ENCODE results near the gene FAM241A.
"Not testable (repeated sequence)": the region's sequence is repeated elsewhere in the genome, so short reads cannot be mapped to it uniquely, and the experiment has no call there.

The FAM241A gene

DNA sequence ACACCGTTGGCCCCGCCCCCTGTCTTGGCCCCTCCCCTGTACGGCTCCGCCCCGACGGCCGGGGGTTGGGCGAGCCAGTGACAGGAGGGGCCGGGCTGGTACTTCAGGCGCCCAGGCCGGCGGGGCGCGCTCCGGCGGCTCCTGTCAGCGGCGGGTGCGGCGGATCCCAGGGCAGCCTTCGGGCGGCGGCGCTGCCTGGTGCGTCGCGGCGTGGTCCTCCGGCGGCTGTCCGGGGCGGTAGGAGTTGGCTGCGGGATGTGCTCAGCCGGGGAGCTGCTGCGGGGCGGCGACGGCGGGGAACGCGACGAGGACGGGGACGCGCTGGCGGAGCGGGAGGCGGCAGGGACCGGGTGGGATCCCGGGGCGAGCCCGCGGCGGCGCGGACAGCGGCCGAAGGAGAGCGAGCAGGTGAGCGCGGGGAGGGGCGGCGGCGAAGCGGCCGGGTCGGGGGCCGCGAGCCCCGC lies at the start of gene FAM241A:
FAM241A (plus strand) TSS at position 129 of the 464 bp plus-strand sequence; CDS start at position 256, 127 bp downstream.
- no peak for FAIRE-seq

DNA sequence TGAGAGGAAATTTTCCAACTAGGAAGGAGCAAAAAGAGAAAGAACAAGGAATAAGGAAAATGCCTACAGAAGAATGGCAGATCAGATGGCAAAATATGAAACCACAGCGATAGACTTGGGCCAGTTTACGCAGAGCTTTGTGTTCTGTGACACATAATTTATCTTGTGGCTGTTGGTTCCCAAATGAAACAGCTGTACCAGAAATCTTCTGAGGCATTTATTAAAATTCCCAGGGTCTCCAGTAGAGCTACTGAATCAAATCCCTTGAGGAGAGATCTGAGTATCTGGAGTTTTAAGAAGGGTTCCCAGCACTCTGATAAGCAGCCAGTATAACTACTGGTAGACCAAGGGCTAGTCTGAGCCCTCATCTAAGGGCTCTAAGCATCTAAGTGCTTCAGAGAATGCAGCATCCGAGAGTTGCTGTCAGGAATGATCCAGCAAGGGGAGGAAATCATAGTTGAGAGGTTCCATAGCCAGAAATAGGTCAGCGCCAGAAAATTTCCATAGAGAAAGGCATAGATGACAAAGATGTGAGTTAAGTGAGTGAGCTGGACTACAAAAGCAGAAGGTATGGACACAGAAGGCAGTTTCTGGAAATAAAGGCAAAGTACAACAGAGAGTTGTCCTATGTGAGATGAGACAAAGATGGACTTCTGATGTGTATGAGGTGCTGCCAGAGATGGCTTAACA lies 46.3 kb upstream of the FAM241A start:
- FAIRE-seq, result no peak

DNA sequence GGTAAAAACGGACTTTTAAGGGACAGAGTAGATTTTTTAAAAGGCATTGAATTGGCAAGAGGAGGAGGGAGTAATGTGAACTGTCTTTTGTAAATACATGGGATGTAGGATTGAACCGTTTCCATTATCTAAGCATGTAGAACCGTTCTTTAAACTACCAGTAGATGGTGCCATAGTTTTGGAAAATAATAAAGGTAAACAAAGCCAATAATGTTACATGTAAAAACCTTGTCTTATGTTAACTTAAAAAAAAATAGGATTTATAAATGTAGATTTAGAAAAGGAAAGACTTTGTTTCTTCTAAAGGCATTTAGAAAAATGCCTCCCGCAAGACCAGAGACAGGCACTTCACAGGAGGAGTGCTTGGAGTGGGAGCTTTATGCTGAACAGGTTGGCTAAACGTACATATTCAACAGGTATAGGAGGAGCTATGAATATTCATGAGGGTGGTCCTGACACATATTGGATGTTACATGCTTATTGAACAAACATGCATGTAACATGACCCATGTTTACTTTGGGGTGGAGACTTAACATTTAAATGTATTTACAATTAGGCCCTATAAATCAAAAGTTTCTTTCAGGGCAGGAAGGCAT lies 45.5 kb upstream of the FAM241A start:
- FAIRE-seq, result peak; percentile 96

DNA sequence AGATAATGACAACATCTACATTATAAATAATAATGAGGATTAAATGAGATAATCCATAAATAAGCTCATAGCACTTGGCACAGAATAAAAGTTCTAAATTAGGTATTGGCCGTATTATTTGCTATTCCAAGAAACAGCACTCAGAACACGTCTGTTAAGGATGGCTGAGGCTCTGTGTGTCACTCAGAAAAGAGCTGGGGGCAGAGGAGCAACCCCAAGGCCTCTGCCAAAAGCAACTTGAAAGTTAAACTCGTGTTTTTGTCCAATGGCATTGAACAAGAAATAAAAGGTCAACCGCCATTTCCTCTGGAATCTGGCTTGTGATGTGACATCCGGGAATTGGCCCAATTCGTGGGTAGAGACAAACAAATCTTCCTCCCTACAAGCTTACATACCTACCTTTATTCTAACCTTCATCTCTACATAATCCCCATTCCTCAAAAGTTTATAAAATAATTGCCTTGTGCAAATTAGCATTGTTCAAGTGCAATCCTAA lies 42.3 kb upstream of the FAM241A start:
- no peak for FAIRE-seq

DNA sequence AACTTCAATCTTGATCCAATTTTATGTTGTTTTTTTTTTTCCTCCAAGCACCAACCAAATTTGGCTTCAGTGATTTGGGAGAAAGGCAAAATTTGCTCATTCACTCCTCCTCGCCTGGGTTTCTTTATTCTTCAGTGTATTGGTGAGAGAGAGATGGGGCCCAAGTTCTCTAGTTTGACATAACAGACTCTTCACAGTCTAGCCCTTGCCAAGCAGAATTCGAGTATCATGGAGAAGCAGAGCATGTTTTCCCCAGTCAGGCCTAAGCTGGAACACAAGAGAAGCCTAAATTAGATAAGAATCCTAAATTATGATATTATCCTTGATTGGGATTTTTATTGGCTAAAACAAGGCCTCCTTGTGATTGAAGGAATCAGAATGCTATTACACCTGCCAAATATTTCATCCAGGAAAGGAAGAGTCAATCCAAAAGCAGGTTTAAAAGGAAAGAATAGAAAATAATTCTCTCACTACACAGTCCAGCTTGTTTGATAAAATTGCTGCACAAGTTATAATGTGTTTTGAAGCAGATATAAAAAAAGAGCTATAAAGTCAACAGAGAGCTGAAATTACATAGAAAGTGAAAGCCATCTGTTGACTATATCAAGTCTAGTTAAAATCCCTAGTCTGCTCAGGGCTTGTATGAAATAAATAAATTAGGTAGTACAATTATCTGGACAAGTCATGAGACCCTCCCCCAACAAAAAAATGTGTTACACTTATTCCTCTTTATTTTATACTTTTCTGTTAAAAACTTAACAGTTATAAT lies 39.9 kb upstream of the FAM241A start:
- no peak for FAIRE-seq

DNA sequence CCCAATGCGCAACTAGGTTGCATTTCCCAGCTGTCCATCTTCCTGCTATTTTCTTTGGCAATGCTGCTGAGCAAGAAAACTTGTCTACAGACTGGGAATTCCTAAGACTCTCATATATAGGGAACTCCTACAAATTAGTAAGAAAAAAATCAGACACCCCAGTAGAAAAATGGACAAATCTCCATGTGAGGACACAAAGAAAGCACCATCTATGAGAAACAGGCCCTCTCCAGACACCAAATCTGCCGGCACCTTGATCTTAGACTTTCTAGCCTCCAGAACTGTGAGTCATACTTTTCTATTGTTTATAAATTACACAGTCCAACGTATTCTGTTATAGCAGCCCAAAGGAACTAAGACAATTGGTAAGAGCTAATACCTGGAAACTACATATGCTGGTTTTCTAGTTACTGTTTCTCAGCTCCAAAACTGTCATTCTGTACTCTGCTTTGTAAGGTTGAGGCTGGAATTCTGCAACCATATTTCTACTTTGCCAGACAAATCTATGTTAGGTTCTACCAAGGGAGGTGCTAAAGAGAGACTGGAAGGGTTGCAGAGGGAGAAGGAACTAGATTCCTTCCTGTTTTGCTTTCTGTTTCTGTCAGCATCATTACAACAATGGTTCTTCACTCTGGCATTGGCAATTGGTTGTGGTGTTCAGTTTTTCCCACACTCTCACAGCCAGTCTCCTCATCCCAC lies 35.7 kb upstream of the FAM241A start:
- FAIRE-seq, result no peak

DNA sequence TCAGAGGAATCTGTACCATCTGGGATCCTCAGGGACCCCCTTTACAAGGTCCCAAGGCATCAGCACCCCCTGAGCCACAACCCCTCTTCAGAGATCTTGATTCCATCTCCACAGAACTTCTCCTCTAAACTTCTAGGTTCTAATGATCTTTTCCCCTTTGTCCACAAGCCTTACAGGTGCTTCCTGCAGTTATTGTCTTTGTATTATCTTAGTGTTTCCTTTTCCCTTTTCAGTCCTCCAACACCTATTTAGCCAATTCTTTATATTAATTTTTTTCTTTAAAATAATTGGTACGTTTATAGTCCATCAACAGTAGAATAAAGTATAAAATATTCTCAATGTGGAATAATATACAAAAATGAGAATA lies 35.2 kb upstream of the FAM241A start:
- FAIRE-seq, result no peak

DNA sequence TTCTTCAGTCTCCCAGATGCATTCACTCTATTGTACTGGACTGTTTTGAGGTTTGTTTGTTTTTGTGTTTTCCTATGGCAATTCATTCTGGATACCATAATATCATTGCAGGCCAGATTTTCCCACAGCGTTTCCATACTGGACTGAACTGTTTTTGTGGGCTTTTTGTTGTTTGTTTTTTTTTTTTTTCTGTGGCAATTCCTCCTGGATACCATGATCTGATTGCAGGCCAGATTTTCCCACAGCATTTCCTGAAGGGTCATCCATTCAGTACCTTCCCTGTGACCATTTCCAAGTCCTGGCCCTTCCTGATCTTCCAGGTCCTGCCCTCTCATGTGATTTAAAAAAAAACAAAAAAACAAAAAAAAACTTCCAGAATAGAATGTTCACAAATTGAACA lies 33.9 kb upstream of the FAM241A start:
- no peak for FAIRE-seq

DNA sequence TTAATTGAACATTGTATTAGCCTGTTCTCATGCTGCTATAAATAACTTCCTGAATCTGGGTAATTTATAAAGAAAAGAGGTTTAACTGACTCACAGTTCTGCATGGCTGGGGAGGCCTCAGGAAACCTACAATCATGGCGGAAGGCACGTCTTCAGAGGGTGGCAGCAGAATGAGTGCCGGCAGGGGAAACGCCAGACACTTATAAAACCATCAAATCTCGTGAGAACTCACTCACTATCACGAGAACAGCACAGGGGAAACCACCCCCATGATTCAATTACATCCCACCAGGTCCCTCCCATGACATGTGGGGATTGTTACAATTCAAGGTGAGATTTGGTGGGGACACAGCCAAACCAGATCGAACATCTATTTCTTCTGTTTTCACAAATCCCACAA lies 33.2 kb upstream of the FAM241A start:
- FAIRE-seq, result not testable (repeated sequence)

DNA sequence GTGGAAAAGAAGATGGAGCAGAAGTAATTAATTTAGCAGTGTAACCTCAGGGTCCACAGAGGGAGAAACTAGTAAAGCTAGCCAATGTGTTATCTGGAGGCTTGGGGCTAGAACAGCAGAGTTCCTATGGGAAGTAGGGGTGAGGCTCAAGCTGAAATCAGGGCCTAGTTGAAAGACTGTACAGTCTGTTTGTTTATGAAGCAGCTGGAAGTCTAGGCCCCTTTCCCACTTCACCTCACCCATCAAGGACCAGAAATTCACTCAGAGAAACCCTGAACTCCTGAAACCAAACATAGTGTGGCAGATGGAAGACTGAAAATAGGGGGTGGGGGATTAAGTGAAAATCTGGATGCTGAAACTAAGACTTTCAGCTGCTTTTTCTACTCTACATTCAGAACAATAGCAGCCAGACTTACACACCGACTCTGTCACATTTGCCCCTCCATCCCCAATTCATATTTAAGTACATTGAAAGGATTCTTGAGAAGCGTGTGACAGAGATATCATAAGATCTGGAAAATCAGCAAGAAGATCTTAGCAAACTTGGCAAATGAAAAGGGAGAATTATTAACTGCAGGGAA lies 32.6 kb upstream of the FAM241A start:
- no peak for FAIRE-seq

DNA sequence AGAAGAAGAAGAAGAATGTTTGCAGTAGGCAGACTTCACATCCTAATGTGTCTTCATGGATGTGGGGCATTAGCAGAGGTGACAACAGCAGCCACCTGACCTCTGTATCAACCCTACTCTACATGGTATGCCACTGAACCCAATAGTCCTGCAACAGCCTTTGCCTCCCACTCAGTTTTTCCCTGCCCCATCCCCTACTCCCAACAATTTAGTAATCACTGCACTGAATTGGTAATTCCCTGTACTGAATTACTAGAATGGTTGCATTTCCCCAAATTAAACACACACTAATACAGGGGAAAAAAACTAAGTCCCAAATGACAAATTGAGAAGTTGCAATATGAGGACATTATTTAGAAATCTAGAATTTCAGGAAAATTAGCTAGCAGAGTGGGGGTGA lies 31.4 kb upstream of the FAM241A start:
- FAIRE-seq, result no peak

DNA sequence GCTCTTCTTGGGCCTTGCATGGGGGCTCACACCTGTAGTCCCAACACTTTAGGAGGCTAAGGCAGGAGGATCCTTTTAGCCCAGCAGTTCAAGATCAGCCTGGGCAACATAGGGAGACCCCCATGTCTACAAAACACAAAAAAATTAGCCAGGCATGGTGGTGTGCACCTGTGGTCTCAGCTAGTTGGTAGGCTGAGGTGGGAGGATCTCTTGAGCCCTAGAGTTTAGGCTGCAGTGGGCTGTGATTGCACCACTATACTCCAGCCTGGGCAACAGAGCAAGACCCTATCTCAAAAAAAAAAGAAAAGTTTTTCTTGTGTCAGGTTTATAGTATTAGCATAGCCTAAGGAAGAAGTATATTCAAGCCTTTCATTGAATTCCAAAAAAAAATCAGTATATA lies 30.8 kb upstream of the FAM241A start:
- no peak for FAIRE-seq

DNA sequence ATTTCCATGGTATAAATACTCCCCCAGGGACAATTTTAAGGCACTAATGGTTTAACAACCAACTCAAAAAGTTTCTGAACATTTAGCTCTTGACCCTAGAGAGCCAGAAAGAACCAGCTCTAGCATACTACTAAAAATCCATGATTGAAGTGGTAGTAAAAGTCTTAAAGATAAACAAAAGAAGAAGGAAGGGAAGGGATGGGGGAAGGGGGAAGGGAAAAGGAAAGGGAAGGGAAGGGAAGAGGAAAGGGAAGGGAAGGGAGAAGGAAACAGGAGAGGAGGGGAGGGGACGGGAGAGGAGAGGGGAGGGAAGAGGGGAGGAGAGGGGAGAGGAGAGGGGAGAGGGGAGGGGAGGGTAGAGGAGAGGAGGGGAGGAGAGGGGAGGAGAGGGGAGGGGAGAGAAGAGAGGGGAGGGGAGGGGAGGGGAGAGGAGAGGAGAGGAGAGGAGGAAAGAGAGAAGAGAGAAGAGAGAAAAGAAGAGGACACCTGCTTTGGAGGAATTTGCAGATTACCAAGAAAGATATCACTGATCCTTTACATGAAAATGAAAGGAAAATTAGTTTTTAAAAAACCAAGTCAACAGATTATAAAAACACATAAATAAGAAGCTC lies 26.4 kb upstream of the FAM241A start:
- no peak for FAIRE-seq

DNA sequence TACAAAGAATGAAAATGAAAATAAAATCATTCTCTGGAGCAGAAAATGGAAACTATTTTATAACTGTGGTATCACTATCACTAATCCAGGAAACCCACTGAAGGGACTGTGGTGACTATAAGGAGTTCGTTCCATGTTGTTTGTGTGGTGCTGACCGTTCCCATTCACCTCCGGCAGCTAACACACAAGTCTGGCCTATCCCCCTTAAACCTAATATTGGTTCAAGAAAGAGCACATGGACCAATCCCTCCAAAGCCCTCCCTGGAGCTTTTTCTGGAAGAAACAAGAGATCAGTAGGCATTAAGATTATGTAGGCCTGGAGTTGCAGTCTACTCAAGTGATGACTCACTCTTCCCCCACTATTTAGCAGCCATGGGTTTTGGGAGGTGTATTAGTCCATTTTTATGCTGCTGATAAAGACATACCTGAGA lies 25.9 kb upstream of the FAM241A start:
- no peak for FAIRE-seq

DNA sequence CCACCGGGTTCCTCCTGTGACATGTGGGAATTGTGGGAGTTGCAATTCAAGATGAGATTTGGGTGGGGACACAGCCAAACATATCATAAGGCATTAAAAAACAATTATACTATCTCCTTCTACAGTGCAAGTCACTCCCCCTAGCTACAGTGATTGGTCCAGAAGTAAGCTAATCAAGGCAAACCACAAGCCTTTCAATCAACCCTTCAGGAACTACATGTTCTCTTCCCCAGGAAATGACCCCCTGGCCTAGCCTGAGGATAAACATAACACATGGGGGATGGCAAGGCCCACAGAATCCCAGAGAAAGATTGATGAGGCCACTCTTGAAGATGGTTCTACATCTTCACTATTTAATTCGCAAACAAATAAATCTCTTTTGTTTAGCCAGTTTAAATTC lies 25.2 kb upstream of the FAM241A start:
- FAIRE-seq, result no peak

DNA sequence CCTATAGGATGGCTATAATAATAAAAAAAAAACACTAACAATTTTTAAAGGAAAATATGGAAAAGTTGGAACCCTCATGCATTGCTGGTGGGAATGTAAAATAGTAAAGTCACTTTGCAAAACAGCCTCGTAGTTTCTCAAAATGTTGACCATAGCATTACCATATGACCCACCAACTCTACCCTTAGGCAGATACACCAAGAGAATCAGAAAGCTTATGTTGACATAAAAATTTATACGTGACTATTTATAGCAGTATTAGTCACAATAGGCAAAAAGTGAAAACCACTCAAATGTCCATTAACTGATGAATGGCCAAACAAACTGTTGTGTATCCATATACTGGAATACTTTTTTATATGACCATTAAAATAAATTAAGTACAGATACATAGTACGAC lies 19.8 kb upstream of the FAM241A start:
- no peak for FAIRE-seq

DNA sequence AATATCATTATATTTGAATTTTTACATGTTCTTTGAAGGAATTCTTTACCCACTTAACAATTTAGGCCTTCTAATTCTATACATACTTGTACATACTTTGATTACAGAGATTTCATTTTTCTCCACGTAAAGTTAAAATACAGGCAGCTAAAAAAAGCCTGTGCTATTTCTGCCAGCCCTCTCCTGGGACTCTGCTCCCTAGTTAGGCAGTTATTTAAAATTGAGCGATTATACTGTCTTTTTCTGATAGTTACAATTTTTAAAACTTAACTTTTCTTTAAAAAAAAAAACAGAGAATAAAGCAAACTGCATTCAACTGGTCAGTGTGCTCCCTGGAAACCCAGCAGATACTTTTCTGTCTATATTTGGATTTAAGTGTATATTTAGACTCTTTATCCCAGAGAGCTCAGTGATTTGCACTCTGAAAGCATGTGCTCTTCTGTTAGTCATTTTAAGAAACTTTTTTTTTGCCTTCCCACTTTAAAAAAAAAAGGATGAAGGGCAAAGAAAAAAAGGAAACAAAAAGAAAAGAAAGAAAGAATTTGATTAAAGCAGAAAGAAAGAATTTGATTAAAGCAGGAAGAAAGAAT lies 18.1 kb upstream of the FAM241A start:
- no peak for FAIRE-seq

DNA sequence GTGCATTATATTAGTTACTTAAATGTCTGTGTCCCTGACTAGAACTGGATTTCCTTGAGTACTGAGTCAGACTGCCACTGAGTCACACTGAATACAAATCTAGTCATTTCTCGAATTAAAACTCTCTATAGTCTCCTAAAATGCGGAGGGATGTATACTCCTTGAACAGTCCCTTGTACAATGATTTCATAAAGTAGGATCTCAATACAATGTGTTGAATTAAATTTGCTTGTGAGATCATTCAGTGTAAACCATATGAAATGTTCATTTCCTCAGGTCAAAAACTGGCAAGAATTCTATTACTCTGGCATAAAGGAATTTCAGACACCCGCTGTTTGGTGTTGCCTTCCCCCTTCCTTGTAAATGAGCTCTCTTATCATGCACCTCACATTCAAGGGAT lies 17.5 kb upstream of the FAM241A start:
- no peak for FAIRE-seq

DNA sequence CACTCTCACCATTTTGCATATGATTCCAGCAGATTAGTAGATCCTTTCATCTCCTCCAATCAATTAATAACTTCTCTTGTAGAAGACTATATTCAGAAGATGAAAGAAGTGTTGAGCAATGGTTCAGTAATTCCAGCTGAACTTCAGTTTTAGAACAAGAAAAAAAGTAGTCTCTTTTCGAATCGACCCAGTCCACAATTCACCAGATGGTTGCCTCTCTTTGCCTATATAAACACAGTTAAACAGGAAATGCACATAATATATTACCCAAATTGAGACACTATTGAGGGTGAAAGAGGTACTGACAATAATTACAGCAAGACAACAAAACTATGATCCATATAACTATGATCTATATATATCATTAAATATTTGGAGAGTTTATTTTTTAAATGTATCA lies 16.8 kb upstream of the FAM241A start:
- no peak for FAIRE-seq

DNA sequence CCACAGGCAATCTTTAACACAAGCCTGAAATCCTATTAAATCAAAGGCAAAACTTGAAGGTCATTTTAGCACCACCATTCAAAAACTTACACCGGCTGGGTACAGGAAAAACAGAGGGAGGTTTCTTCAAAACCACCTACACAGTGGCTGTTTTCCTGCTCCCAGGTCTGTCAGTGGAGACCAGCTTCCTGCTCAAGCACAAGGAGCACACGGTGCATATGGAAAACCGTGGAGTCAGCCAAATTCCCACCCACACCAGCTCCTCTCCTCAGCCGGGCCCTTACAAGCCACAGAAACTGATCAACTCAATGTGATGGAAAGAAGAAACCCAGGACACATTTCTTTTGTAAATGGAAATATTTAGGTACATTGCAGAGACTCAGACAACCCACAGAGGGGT lies 14.3 kb upstream of the FAM241A start:
- FAIRE-seq, result no peak

DNA sequence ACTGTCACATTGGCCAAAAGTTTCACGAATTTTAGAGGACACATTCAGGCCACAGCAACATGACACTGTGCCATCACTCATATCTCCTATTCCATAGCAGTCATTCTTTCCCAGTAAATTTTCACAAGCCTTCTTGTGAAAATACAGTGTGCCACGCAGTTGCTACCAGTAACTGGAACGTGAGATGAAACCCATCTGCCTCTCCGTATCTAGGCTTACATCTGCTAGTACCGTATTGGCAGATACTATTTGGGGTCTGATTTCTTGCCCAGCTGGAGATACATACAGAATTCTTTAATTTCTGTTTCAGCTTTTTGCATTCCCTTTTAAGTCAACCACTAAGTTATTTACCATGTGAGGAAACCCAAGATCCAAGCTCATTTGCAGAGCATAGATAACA lies 8.7 kb upstream of the FAM241A start:
- no peak for FAIRE-seq

DNA sequence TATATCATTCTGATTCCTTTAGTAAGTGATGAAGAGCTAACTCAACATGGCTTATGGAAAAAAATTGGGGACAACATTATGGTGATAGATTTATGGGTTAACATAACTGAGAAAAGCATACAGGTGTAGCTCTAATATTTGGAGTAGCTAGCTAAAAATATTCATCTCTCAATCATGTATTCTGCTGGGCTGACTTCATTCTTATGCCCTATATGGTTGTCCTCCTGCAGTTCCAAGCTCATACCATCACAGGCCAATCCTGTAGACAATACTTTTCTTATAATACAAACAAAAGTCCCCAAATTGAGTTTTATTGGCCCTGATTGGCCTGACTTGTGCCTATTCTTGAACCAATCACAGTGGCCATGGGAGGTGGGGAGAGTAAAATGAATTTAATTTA lies 6.7 kb upstream of the FAM241A start:
- FAIRE-seq, result no peak
